Measurements from ENCODE around the gene FADS3.

FADS3 gene

DNA sequence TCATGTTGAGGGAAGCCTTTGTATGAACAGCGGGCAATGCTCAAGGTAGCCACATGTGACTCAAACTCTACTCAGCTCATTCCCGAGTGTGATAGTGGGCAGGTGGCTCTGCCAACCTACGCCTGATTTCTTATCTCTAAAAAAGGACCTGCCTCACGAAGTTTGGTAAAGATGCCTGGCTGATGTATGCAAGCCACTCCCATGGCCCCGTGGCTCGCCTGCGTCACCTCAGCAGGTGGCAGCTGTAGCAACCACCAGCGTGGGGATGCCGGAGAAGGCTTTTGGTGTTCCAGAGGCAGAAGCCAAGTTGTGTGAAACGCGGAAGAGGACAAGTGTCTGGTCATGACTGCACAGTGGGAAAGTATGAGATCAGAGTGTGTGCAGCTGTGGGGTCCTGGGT is 57.9 kb downstream of the FADS3 start:
- DNase-seq: no peak

GRCh38 chr11:61832754-61833153 is 58.6 kb downstream of the FADS3 start:
- no peak for DNase-seq

- no peak for DNase-seq
These were observed 59.1 kb downstream of the FADS3 start for GRCh38 chr11:61832207-61832606.

GRCh38 chr11:61830237-61831105 is 60.9 kb downstream of the FADS3 start:
- DNase-seq: no peak

DNA sequence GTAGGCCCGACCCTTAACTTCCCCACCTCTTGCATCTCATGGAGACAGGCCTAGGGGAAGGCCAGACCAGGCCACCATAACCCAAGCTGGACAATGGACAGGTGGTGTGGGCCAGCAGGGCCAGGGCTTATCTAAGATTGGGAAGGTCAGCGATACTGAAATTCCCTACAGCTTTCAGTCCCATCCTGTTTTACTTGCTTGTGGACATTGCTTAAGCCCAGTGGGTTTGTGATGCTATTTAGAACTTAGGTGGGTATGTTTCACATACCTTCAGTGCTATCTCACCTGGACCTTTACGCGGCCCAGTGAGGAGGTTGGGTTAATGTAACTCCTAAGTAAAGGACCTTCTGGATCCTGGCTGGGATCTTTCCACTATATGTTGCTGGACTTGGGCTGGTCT is 61.5 kb downstream of the FADS3 start:
- no peak for DNase-seq

GRCh38 chr11:61828629-61829407 is 62.5 kb downstream of the FADS3 start:
- no peak for DNase-seq

DNA sequence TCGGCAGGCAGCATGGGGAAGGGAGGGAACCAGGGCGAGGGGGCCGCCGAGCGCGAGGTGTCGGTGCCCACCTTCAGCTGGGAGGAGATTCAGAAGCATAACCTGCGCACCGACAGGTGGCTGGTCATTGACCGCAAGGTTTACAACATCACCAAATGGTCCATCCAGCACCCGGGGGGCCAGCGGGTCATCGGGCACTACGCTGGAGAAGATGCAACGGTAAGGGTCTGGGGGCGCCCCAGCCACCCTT is 63.0 kb downstream of the FADS3 start:
- no peak for DNase-seq

DNA sequence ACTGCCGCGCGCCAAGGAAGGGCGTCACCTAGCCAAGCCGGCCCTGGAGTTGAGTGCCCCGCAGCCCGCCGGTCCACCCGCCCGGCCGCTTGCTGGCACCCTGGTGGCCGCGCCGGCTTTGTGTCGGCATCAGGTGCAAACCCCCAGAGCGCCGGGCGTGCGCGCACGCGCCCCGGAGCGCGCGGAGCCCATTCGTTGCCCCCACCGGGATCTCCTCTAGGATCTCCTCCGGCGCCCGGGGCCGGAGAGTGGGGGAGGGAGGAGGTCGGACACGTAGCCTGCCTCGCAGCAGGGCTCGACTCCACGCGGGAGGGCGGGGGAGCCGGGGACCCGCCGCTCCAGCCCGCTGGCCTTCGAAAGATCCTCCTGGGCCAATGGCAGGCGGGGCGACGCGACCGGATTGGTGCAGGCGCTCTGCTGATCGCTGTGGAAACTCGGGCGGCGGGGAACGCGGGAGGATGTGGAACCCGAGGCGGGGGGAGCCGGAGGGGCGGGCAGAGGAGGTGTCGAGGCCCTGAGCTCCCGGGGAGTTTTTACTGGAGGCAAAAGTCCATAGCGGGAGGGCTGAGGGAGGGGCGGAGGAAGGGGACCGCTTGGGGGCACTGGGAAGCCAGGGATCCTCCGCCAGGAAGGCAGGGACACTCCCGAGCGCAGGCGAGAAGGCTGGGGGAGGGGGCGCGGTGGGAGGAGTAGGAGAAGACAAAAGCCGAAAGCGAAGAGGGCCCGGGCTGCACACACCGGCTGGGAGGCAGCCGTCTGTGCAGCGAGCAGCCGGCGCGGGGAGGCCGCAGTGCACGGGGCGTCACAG is 63.6 kb downstream of the FADS3 start, which contains the start of gene FADS2:
Gene FADS2, plus strand, starts transcription at position 730 of the 808 bp plus-strand sequence. CDS start 91 bp downstream, outside the sequence.
- DNase-seq: no peak

DNA sequence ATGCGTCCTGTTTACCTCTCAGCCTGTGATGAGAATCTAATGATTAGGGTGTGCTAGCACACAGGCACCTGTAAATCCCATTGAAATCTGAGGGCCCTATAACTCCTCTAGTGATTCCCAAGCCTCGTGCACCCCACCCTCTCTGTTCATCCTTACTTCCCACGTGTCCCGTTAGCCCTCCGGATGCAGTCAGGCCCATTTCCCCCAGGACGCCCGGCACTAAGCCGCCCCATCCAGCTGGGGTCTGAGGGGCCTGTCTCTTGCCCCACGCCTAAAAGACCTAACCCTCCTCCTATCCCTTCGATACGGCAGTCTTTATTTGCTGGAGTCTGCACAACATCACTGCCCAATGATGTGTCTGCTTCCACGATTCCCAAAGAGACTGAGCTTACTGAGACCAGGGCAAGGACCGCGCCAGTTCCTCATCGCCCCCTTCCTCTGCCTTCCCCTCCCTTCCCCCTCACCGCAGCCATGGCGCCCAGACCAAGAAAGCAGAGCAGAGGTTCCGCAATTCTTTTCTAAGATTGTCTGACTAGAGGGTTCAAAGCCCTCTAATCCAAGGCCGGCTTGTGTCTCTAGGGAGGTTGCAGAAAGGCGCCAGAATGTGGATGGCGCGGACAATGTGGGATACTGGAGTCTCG is 64.3 kb downstream of the FADS3 start:
- DNase-seq: no peak

Data from DMS 273 treated with DMSO at 0.1 percent for 48 hours (cell line).